Rectal smooth muscle tissue (tissue), 1 donor: Measurements from ENCODE around the gene C3.
"Not testable (repeated sequence)": the region's sequence is repeated elsewhere in the genome, so short reads cannot be mapped to it uniquely, and the experiment has no call there.

Source experiments
- H3K27ac ChIP-seq: one replicate; pipeline ENCODE4 v1.7.0; 2013; ENCODE audit warnings: low read depth, low read length, inconsistent platforms
- H3K27me3 ChIP-seq: one replicate; pipeline ENCODE4 v1.7.0; 2013; ENCODE audit warnings: low read length; ENCODE audit not compliant: control insufficient read depth, insufficient read depth
- H3K36me3 ChIP-seq: one replicate; pipeline ENCODE4 v1.7.0; 2013; ENCODE audit warnings: low read length; ENCODE audit not compliant: control insufficient read depth, insufficient read depth
- H3K4me1 ChIP-seq: one replicate; pipeline ENCODE4 v1.7.0; 2013; ENCODE audit warnings: low read length; ENCODE audit not compliant: control insufficient read depth, insufficient read depth
- H3K4me3 ChIP-seq: one replicate; pipeline ENCODE4 v1.7.0; 2013; ENCODE audit warnings: low read length
- H3K9ac ChIP-seq: one replicate; pipeline ENCODE4 v1.7.0; 2013; ENCODE audit warnings: low read length

C3 gene

DNA sequence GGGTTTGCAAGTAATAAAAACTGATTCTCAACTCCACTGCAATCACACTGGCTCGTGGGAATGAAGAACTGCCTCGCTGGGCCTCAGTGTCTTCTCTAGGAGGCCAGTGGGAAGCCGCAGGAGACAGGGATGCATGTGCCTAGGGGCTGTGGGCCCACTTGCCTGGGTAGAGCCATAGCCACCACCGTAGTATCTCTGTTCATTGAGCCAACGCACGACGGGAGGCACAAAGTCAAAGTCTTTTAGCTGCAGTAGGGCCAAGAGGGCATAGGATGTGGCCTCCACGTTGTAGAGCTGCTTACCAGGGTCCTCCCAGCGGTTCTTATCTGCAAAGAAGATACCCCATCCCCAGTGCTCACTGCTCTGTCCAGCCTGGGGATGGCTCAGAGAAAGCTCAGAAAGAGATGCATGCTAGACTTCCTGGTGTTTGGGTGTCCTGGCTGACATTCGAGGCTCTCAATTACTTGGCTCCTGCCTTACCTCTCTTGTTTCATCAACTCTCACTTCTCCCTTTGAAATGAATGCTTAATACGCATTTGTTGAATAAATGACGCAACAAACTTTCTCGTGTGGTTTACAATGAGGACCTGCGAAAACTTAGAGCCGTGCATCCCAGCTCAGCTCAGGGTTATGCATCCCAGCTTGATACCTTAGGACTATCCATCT lies 34.4 kb downstream of the C3 start:
- H3K27me3 ChIP-seq, result no peaks in the 10 kb centered on the region
- H3K9ac ChIP-seq, result no peak overlapping the region
- no peak overlapping the region for H3K27ac ChIP-seq
- H3K36me3 ChIP-seq, result no peaks in the 10 kb centered on the region
- no peaks in the 10 kb centered on the region for H3K4me1 ChIP-seq
- no peak overlapping the region for H3K4me3 ChIP-seq

DNA sequence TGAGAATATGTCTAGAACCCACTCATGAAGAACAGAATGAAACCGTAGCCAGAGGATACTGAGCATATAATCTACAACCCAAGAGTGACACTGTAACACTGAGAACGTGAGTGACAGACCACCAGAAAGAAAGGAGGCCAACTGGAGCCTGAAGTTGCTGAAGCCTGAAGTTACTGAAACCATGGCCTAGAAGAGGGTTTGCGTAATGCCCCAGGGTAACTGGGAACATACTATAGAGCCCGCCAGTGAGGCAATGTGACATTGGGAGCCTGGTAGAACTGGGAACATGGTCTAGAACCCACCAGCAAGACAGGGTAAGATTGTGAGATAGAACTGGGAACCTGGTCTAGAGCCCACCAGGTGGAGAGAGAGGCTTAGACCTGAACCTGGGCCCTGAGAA lies 35.0 kb downstream of the C3 start:
- no peaks in the 10 kb centered on the region for H3K4me1 ChIP-seq
- no peaks in the 10 kb centered on the region for H3K36me3 ChIP-seq
- H3K27me3 ChIP-seq, result no peaks in the 10 kb centered on the region
- no peak overlapping the region for H3K27ac ChIP-seq
- no peak overlapping the region for H3K4me3 ChIP-seq
- H3K9ac ChIP-seq, result no peak overlapping the region

DNA sequence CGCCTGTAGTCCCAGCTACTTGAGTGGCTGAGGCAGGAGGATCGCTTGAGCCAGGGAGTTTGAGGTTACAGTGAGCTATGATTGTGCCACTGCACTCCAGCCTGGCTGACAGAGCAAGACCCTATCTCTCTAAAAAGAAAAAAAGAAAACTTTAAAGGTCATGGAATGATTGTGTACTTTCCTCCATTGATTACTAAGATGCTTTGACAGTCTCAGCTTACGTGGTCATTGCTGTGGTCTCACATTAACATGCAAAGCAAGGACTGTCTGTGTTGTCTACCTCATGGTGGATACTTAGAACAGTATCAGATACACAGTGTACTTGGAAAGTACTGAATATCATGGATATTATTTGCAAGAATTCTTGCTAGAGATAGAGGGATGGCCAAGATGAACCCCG lies 36.5 kb downstream of the C3 start:
- no peak overlapping the region for H3K27ac ChIP-seq
- H3K4me3 ChIP-seq, result no peak overlapping the region
- H3K36me3 ChIP-seq, result peaks cover 2% of the 10 kb centered on the region
- no peak overlapping the region for H3K9ac ChIP-seq
- no peaks in the 10 kb centered on the region for H3K27me3 ChIP-seq
- H3K4me1 ChIP-seq, result no peaks in the 10 kb centered on the region

DNA sequence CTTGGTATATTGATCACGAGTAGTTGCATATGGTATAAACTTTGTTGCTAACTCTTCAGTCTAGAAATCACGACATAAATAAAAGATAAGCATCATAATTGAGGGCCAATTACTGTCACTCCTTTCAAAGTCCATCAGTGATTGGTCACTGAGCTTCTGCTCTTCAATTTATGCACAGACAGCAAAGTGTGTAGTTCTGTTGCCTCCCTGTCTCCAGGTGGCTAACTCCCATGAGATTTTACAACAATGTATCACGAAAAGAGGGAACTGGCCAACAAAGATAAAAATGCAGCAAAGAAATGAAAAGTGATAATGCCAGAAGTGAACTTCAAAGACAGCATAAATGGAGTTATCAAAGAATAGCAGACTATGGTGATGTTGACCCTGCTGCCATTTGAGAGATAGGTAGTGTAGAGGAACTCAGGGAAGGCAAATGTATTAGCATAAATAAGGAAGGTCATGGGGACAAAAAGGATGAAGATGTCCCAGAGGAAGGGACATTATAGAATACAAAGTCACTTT lies 37.8 kb downstream of the C3 start:
- H3K27me3 ChIP-seq, result no peaks in the 10 kb centered on the region
- peaks cover 2% of the 10 kb centered on the region for H3K36me3 ChIP-seq
- no peak overlapping the region for H3K27ac ChIP-seq
- no peaks in the 10 kb centered on the region for H3K4me1 ChIP-seq
- H3K9ac ChIP-seq, result no peak overlapping the region
- no peak overlapping the region for H3K4me3 ChIP-seq

DNA sequence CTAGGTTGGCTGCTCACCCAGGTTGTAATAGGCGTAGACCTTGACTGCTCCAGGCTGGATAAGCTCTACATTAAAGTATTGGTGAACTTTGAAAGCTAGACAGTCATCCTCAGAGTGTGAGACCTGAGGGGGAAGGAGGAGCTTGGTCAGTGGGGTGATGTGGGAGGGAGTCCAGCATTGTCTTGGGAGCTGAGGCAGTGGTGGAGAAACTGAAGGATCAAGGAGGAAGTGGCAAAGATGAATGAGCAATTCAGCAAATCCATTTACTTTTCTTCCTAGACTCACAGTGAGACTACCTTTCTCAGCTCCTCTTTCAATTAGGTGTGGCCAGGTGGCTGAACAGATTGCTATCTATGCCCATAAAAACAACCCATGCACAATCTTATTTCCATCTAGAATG lies 40.3 kb downstream of the C3 start:
- H3K36me3 ChIP-seq, result peaks cover 2% of the 10 kb centered on the region
- H3K27ac ChIP-seq, result no peak overlapping the region
- H3K9ac ChIP-seq, result no peak overlapping the region
- no peaks in the 10 kb centered on the region for H3K4me1 ChIP-seq
- H3K4me3 ChIP-seq, result no peak overlapping the region
- H3K27me3 ChIP-seq, result no peaks in the 10 kb centered on the region

DNA sequence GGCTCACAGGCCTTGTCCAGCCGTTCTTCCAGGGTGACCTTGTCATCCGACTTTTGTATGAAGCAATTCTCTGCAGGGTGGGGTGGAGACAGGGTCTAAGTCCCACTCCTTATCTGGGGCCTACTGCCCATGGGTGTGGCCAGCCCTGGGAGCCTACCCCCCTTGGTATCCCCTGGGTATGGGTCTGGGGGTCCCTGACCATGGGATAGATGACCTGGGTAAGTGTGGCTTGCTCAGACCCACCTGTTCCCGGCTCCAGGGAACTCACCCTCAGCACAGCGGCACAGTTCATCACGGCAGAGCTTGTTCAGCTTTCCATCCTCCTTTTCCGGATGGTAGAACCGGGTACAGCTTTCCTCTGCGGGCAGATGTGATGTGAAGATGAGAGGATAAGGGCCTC lies 41.3 kb downstream of the C3 start:
- Histone ChIP-seq H3K4me1 (no peaks in the 10 kb centered on the region), H3K36me3 (peaks cover 2% of the 10 kb centered on the region), H3K27ac (no peak overlapping the region), H3K9ac (no peak overlapping the region), H3K27me3 (no peaks in the 10 kb centered on the region), H3K4me3 (no peak overlapping the region)

DNA sequence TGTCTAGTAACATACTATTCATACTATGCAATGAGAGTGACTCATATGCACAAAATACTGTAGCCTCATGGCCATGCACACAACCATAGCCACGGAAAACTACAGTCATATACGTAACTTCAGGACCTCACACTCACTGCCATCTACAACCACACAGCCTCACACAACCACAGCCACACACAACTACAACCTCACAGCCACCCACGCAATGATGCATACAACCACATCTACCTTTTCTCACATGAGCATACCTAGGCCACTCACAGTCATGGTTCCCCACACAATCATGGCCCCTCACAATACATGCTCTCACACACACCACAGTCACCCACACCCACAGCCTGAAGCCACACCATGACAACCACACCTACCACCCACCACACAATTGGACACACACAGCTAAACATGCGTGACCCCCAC lies 41.8 kb downstream of the C3 start:
- H3K4me1 ChIP-seq, result no peaks in the 10 kb centered on the region
- no peak overlapping the region for H3K9ac ChIP-seq
- no peak overlapping the region for H3K27ac ChIP-seq
- H3K36me3 ChIP-seq, result peaks cover 2% of the 10 kb centered on the region
- H3K27me3 ChIP-seq, result no peaks in the 10 kb centered on the region
- no peak overlapping the region for H3K4me3 ChIP-seq

DNA sequence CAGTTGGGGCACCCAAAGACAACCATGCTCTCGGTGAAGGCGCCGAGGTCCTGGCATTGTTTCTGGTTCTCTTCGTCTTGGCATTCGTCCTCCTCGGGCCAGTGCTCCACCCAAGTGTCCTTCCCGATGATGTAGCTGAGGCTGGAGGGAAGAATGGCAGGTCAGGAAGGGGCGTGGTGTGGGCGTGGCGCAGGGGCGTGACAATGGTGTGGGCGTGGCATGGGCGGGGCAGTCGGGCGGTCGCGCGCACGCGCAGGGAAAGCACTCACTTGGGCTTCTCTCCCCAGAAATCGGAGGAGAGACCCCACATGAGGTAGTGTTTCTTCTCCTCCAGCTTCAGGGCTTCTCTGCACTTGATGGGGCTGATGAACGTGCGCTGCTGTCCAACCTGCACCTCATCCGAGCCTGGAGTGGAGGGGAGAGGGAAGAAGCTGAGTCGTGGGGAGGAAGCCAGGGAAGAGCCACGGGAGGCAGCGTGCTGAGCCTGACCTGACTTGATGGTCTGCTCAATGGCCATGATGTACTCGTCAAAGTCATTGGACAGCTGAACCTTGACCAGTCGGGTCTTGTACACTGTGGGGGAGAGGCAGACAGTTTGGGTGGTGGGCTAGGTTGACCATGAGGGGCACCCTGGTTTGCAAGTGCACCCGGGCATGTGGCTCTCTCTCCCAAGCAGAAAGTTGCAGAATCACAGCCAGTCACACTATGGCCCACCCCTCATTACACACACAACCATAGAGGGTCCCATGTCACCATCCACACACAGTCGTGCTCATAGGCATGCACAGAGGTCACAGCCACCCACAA lies 42.4 kb downstream of the C3 start:
- Histone ChIP-seq H3K27ac (no peak overlapping the region), H3K27me3 (no peaks in the 10 kb centered on the region), H3K4me3 (no peak overlapping the region), H3K9ac (no peak overlapping the region), H3K36me3 (peaks cover 2% of the 10 kb centered on the region), H3K4me1 (no peaks in the 10 kb centered on the region)

DNA sequence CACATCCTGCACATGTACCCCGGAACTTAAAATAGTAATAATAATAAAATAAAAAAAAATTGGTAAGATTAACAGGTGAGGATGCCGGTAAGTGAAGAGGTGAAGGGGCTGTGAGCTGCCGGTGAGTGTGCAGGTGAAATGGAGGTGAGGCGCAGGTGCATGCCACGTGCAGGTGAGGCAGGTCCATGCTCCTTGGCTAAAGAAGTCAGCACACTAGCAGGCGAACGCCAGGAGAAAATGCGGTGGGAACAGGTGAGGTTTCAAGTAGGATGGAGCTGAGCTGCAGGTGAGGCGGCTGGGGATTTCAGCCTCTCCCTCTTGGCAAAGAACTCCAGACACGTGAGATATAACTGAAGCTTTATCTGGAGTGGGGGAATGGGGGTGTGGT lies 43.0 kb downstream of the C3 start:
- Histone ChIP-seq H3K4me1 (no peaks in the 10 kb centered on the region), H3K9ac (no peak overlapping the region), H3K27ac (no peak overlapping the region), H3K36me3 (peaks cover 2% of the 10 kb centered on the region), H3K4me3 (no peak overlapping the region), H3K27me3 (no peaks in the 10 kb centered on the region)

DNA sequence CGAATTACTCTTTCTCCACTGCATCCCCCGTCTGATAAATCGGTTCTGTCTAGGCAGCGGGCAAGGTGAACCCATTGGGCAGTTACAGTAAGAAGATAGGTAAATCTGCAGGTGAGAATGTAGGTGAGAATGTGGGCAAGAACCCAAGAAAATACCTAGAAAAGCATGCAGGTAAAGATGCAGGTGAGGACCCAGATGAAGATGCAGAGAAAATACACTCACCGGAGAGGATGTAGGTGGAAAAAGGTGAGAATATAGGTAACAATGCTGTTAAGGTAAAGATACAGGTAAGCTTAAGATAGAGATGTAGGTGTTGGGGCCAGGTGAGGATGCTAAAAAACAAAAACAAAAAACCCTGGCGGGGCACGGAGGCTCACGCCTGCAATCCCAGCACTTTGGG lies 44.2 kb downstream of the C3 start:
- H3K9ac ChIP-seq, result no peak overlapping the region
- no peaks in the 10 kb centered on the region for H3K27me3 ChIP-seq
- no peaks in the 10 kb centered on the region for H3K4me1 ChIP-seq
- H3K27ac ChIP-seq, result no peak overlapping the region
- H3K36me3 ChIP-seq, result peaks cover 2% of the 10 kb centered on the region
- no peak overlapping the region for H3K4me3 ChIP-seq

DNA sequence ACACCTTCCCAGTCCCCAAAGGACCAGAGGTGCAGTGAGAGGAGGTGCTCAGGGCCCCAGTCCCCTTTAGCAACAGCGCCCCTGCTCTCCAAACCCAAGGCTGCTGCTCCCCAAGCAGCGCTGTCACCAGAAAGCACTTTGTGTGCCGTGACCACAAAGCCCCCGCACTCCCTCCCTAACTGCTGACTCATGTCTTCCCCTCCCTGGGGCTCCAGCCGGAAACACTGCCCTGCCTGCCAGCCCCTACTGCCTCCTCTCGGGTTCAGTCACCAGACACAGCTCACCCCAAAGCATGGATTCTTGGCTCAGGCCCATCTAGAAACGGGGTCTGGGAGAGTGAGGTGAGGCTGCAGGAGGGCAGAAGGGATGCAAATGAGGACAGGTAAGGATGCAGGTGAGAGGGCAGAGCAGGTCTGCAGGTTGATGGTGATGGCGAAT lies 45.6 kb downstream of the C3 start:
- H3K27ac ChIP-seq, result no peak overlapping the region
- H3K36me3 ChIP-seq, result no peaks in the 10 kb centered on the region
- no peaks in the 10 kb centered on the region for H3K27me3 ChIP-seq
- H3K4me3 ChIP-seq, result no peak overlapping the region
- no peak overlapping the region for H3K9ac ChIP-seq
- H3K4me1 ChIP-seq, result no peaks in the 10 kb centered on the region

DNA sequence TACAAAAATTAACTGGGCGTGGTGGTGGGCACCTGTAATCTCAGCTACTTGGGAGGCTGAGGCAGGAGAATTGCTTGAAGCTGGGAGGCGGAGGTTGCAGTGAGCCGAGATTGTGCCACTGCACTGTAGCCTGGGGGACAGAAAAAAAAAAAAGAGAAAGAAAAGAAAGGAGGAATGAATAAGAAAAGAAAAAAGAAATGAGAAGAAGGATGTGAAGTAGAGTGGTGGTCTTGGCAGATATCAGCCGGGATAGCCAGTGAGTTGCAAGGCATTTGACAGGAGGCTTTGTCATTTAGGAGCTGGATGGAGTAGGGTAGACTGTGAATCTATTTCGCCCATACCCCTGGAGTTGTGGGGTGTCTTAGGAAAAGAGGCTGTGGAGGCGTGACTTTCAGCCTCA lies 46.0 kb downstream of the C3 start:
- not testable (repeated sequence) for H3K4me3 ChIP-seq, H3K4me1 ChIP-seq, H3K36me3 ChIP-seq, H3K9ac ChIP-seq, H3K27me3 ChIP-seq, H3K27ac ChIP-seq
